ENCODE data around the gene NCAM1.
A peak's percentile ranks its signal among the peaks of the same experiment; 100 is the strongest.

NCAM1 gene

DNA sequence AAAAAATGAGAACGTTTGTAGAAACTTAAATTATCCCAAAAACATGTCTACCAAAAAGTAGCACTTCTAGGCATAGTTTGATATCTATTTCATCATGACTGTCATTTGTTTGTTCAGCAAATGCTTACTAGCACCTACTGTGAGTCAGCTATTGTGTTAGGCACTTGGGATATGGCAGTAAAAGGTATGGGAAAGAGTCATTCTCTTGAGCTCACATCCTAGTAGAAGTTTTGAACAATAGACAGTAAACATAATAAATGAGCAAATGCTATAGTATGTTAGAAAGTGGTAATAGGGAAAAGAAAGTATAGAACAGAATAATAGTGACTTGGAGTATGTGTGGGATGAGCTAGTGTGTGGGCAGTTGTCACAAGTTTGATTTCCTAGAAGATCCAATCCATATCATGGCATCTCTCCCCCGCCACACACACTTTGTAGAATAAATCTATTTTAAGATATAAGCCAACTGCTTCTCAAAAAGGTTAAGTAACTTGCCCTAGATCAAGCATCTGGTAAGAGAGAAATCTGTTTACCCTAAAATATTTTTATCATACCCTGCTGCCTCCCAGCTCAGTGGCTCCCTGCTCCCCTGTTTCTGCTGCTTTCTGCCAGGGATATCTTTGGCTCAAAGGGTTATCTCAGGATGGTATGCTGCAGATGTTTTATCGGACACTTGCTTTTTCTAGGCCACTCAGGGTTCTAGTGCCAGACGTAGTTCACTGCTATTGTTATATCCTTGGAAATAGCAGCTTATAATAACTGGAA is 129.7 kb downstream of the NCAM1 start:
- DNase-seq = no peak

DNA sequence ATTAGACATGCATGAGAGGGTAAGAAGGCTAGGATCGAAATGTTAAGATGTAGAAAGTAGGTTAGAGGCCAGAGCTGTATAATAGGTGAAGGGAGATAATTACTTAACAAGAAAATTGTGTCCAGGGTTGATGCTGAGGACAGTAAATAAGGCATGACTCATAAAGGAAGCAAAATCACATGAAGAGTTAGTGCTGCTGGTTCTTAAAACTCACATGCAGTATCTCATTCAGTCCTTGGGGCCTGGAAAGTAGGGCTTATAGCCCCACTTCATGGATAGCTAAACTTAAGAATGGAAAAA is 130.2 kb downstream of the NCAM1 start:
- no peak for DNase-seq

- no peak for DNase-seq
Measured at GRCh38 chr11:113096648-113097047, 135.4 kb downstream of the NCAM1 start.

DNA sequence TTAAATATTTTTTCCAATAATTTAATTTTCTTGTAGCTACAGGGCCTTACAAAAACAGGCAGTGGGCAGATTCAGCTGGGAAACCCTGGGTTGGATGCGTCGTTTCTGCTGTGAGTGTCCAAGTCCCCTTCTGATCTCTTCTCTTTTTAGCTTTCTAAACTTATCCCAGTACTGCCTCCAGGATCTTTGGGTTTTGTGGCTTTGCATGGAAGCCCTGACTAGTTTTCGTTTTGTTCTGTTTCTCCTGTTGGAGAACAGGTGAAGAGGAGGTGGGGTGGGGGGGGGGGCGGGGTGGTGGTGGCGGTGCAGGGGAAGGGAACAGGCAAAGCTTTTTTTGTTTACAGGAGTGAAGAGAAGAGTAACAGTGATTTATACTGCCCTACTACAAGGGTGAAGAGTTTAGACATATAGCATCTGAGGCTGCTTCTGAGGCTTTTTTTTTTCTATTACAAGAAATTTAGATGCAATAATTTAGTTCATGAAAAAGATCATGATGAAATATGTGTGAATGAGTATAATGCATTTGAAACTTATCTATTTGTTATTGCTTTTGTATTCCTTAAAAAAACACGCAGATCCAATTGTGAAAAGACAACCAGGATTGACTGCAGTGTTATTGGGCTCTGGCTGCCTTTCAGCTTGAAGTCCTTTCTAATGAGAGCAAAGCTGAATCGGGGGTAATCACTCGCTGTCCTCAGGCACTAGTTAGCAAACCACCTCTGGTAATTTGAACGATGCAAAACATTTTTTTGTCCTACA is 142.9 kb downstream of the NCAM1 start:
- no peak for DNase-seq

DNA sequence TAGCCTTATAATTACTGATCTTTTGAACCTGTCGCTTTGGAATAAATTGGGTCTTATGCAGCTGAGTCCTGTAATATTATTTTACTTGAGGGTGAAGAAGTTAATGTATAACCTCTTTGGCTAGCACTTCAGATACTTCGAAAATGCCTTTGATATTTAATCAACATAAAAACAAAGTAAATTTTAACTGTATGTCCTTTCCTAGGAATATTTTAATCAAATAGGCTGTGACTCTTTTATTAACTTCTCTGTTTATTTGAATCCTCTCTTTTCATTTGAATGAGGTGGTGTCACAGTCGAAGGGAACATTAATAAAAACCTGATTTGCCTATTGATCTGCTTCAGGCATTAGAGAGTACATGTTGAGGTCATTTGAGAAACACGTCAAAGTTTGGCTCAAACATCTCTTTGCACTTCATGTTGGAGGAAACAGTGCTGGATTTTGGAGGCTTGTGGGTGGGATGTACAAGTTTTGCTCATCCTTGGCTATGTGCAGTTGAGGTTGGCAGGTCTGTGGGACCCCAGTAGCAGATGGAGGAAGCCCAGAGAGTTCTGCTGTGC is 143.6 kb downstream of the NCAM1 start:
- DNase-seq = no peak

DNA sequence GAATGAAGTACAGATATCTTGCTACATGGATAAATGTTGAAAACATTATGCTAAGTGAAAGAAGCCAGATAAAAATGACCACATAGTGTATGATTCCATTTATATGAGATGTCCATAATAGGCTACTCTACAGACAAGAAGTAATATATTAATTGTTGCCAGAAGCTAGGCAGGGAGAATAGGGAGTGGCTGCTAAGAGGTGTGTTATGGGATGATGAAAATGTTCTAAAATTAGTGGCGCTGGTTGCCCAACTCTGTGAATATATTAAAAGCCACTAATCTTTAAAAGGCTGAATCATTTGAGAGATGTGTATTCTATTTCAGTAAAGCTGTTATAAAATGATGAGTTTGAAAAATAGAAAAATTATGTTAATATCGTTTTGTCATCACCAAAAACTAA is 144.4 kb downstream of the NCAM1 start:
- no peak for DNase-seq

DNA sequence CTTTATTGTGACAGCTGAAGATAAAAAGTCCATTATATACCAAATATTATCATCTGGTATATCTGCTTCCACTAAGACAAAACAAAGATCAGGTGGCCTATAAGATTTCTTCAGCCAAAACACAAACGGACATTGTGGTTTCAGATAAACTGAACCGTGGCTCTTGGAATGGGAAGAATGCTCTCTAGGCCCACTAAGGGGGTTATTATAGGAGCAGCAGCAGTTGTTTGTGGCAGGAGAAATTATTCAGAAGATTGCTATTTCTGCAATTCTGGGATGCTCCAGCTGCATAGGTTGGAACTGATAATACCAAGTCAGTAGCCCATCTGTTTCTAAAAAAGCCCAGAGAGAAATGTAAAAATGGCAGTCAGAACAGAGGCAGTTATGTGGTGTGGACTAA is 145.3 kb downstream of the NCAM1 start:
- no peak for DNase-seq

- no peak for DNase-seq
Measured at GRCh38 chr11:113110046-113110445, 148.8 kb downstream of the NCAM1 start.

- DNase-seq = no peak
Measured at GRCh38 chr11:113111156-113111555, 149.9 kb downstream of the NCAM1 start.

DNA sequence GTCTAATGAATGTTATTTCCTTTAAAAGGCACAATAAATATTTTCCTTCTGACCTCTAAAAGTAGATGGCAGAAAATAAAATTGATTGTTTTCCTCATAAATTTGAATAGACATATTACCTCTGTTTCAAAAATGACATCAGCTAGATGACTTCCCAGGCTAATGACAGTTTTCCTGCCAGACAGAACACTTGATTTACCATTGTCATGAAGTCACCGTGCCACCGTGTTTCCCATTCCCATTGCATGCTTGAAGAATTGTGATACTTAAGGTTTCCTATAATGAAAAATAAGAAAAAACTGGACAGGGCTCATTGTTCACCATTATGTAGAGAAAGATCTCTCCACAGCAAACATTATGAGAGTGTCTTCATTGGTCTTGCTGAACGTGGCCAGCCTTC is 151.1 kb downstream of the NCAM1 start:
- DNase-seq = no peak

- DNase-seq = no peak
Measured at GRCh38 chr11:113113801-113114704, 152.8 kb downstream of the NCAM1 start.

GRCh38 chr11:113114705-113115027 is 153.4 kb downstream of the NCAM1 start:
- peak; percentile 64 to 77 for DNase-seq

- no peak for DNase-seq
Measured at GRCh38 chr11:113118104-113118503, 156.9 kb downstream of the NCAM1 start.

GRCh38 chr11:113119074-113119473 is 157.9 kb downstream of the NCAM1 start:
- no peak for DNase-seq

GRCh38 chr11:113119966-113120736 is 158.9 kb downstream of the NCAM1 start:
- DNase-seq = no peak

DNA sequence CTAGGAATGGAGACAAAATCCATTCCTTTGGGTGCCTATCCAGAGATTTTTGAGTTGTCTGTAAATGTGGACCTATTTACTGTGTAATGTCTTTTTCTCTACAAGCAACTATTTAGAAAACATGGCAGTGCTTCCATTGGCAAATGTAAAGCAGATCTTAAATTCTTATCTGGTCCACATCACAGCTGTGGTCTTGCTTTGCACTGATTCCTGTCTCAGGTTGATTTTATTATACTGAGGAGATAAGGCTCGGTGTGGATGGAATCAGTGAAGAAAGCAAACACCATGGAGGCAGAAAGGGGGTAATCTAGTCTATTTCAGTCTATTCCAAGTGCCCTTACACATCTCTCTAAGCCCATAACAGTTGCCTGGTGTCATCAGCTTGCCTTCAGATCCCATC is 160.5 kb downstream of the NCAM1 start:
- no peak for DNase-seq

- DNase-seq = no peak
Measured at GRCh38 chr11:113124006-113124405, 162.8 kb downstream of the NCAM1 start.

DNA sequence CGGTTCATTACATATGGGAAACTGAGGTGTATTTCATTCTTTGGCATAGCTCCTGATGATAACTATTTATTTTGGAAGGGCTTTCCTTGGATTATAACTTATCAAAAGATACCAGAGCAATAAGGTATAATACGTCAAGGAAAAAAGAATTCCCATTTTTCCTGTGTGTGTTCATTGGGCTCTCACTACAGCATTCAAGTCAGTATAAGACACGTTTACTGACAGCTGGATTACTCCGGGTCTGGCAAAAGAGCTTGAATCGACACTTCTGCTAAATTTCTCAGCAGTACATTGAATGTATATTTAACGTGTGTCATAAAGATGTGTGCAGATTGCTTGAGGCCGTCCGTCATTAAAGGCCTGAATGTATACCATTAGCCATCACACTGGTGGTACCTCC is 163.4 kb downstream of the NCAM1 start:
- no peak for DNase-seq

DNA sequence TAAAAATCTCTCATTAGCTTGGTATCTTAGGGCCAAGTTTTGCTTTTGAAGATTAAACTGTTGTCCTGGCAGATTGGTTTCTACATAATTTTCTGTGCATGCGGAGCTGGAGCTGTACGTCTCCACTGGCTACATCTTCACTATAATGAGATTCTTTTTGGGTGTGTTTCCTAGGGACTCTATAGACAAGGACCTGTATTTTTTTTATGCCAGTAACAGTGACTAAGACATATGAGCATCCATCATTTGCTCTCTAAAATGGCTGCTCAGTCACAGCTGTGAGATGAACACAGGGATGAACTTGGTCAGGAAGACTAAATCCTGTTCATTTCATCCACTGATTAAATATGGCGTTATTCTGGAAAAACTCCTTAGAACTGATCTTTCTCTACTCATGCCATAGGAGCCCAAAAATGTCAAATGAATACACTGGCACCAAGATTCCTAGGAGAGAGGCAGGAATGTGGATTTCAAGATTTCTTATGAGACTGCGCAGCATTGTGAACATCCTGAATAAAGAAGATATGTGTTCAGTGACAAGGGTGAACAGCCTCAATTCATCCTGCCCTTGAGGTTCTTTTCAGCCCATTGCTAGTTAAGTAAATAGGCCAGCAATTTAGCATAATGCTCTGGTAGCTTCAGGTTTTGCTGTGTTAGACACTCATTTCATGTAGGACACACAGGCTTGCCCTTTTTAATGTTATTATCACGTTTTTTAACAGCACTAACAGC is 168.2 kb downstream of the NCAM1 start:
- no peak for DNase-seq

- DNase-seq = no peak
Measured at GRCh38 chr11:113131036-113131775, 170.0 kb downstream of the NCAM1 start.

GRCh38 chr11:113133071-113133470 is 171.9 kb downstream of the NCAM1 start:
- DNase-seq = no peak
